PFSK-1 (cell line): ENCODE results near the gene RAB39A.

Experiments
- POLR2AphosphoS5 ChIP-seq: IDR thresholded peaks from 2 replicates; pipeline ENCODE4 v1.6.1; 2012; ENCODE audit warnings: low read depth, mild to moderate bottlenecking, control low read depth, low read length, moderate library complexity
- SIN3A ChIP-seq: IDR thresholded peaks from 2 replicates; pipeline ENCODE4 v1.6.1; 2012; ENCODE audit warnings: mild to moderate bottlenecking, low read length, moderate library complexity, borderline replicate concordance; ENCODE audit not compliant: insufficient read depth
- TAF1 ChIP-seq: IDR thresholded peaks from 2 replicates; pipeline ENCODE4 v1.6.1; 2012; ENCODE audit warnings: low read length, control low read depth, borderline replicate concordance; ENCODE audit not compliant: insufficient read depth
- TF ChIP-seq, protein P1 (sequence below), 2 experiments: IDR thresholded peaks; 2 replicates each; pipeline versions ENCODE4 v1.6.1 to v1.8.0; 2011 to 2012; ENCODE audit warnings: low read depth in 2 of 2, low read length in 2 of 2, control low read depth in 1 of 2, inconsistent platforms in 1 of 2, mild to moderate bottlenecking in 1 of 2, moderate library complexity in 1 of 2; ENCODE audit not compliant: insufficient read depth in 1 of 2

DNA sequence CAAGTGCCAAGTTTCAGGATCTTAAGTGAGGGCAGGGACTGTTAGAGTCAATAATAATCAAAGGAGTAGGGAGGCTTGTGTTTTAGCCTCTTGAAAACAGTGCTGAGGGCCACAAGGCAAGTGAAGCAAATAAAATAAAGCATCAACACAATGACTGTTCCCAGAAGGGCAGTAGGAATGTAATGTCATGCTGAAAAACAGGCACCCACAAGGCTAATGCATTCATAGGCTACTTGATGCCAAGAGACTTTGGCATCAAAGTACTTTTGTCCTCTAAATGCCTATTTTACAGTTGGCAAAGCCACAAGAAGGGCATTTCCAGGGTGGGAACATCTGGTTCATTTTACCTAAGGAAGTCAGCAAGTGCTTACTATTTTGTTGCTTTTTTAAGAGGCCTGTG is 22.9 kb downstream of the RAB39A start:
- no peak for TF ChIP-seq POLR2AphosphoS5
- TF ChIP-seq, protein P1, sequence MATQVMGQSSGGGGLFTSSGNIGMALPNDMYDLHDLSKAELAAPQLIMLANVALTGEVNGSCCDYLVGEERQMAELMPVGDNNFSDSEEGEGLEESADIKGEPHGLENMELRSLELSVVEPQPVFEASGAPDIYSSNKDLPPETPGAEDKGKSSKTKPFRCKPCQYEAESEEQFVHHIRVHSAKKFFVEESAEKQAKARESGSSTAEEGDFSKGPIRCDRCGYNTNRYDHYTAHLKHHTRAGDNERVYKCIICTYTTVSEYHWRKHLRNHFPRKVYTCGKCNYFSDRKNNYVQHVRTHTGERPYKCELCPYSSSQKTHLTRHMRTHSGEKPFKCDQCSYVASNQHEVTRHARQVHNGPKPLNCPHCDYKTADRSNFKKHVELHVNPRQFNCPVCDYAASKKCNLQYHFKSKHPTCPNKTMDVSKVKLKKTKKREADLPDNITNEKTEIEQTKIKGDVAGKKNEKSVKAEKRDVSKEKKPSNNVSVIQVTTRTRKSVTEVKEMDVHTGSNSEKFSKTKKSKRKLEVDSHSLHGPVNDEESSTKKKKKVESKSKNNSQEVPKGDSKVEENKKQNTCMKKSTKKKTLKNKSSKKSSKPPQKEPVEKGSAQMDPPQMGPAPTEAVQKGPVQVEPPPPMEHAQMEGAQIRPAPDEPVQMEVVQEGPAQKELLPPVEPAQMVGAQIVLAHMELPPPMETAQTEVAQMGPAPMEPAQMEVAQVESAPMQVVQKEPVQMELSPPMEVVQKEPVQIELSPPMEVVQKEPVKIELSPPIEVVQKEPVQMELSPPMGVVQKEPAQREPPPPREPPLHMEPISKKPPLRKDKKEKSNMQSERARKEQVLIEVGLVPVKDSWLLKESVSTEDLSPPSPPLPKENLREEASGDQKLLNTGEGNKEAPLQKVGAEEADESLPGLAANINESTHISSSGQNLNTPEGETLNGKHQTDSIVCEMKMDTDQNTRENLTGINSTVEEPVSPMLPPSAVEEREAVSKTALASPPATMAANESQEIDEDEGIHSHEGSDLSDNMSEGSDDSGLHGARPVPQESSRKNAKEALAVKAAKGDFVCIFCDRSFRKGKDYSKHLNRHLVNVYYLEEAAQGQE (IDR thresholded peaks at IDR 0.05; ENCODE audit: insufficient read depth in 1 of 2, low read depth in 2 of 2, low read length in 2 of 2) = no peak
- no peak for TF ChIP-seq SIN3A
- TF ChIP-seq TAF1 = no peak
